GM12878 (cell line): ENCODE measurements around the gene ZNF148. TPM values are rescaled to one million over a fixed set of nuclear protein-coding genes. Genes with fewer than 3 reads are reported as not detected.

Experiments
- ATAC-seq: fragments of 200-7000 bp; cut with Tn5 transposase; 3 replicates; pipeline ENCODE4 v1.9.1; 2020; ENCODE audit warnings: mild to moderate bottlenecking, moderate library complexity
- BruUV-seq: library from RNA; stranded (reverse); fragments of 400-500 nt; replicated peaks from 2 replicates; lab custom pipeline; 2021; lab: Mats Ljungman, UMichigan
- CTCF ChIA-PET: fragments of 300-600 bp; sonication (Branson Sonifier 250); formaldehyde crosslinking; extraction: SDS; loops from one replicate; lab custom pipeline; 2021; ENCODE audit warnings: inconsistent platforms; lab: Yijun Ruan, JAX
- POLR2A ChIA-PET: fragments of 350-600 bp; formaldehyde crosslinking; extraction: SDS; loops from one replicate; lab custom pipeline; 2021; ENCODE audit warnings: inconsistent platforms; lab: Charles Lee
- RAD21 ChIA-PET: fragments of 300-600 bp; sonication (Branson Sonifier 250); formaldehyde crosslinking; loops from one replicate; lab custom pipeline; 2023; ENCODE audit warnings: antibody characterized with exemption; ENCODE audit not compliant: unreplicated experiment; lab: Charles Lee
- SMC1A ChIA-PET: fragments of 300-600 bp; sonication (Branson Sonifier 250); formaldehyde crosslinking; loops from one replicate; lab custom pipeline; 2023; ENCODE audit not compliant: unreplicated experiment, uncharacterized antibody; lab: Charles Lee
- DNase-seq: peaks from one replicate; pipeline ENCODE4 v3.0.0-alpha.2; 2011; ENCODE audit warnings: low read depth, low spot score
- FAIRE-seq: peaks from 3 replicates; lab custom pipeline; 2011; peaks lifted over from hg19 to GRCh38; lab: Jason Lieb, UNC
- H2AFZ ChIP-seq: 2 replicates; pipeline ENCODE4 v1.6.0; 2011; ENCODE audit warnings: low read depth, low read length, control low read depth; ENCODE audit not compliant: control insufficient read depth
- H3K27ac ChIP-seq: 2 replicates; pipeline ENCODE4 v1.5.1; 2011; ENCODE audit warnings: control low read depth; ENCODE audit not compliant: control insufficient read depth, insufficient read depth
- H3K27me3 ChIP-seq, 2 experiments: replicated peaks in 1 of 2; 2 replicates each; pipeline versions ENCODE4 v1.6.0 to v1.6.1; 2011; ENCODE audit warnings: low read length in 1 of 2; ENCODE audit not compliant: control insufficient read depth in 2 of 2, insufficient read depth in 2 of 2
- H3K36me3 ChIP-seq, 2 experiments: 2 replicates each; pipeline ENCODE4 v1.5.1; 2011; ENCODE audit warnings: low read length in 1 of 2; ENCODE audit not compliant: control insufficient read depth in 2 of 2, insufficient read depth in 2 of 2
- H3K4me1 ChIP-seq: 2 replicates; pipeline ENCODE4 v1.6.1; 2011; ENCODE audit warnings: mild to moderate bottlenecking, low read length, moderate library complexity, mixed read lengths; ENCODE audit not compliant: control insufficient read depth, insufficient read depth
- H3K4me2 ChIP-seq: 2 replicates; pipeline ENCODE4 v1.6.0; 2011; ENCODE audit warnings: control low read depth; ENCODE audit not compliant: control insufficient read depth, insufficient read depth
- H3K4me3 ChIP-seq: fragments of 200-600 bp; sonication (generic); 2 replicates; pipeline ENCODE4 v1.5.1; 2016
- H3K79me2 ChIP-seq: 2 replicates; pipeline ENCODE4 v1.6.0; 2011; ENCODE audit warnings: low read length; ENCODE audit not compliant: control insufficient read depth, insufficient read depth
- H3K9ac ChIP-seq: 2 replicates; pipeline ENCODE4 v1.8.0; 2011; ENCODE audit warnings: low read length, control low read depth, mixed read lengths; ENCODE audit not compliant: control insufficient read depth, insufficient read depth
- H3K9me3 ChIP-seq: replicated peaks from 3 replicates; pipeline ENCODE4 v1.5.1; 2011; ENCODE audit warnings: mild to moderate bottlenecking, low read length; ENCODE audit not compliant: control insufficient read depth, insufficient read depth
- H4K20me1 ChIP-seq: 2 replicates; pipeline ENCODE4 v1.6.0; 2011; ENCODE audit not compliant: control insufficient read depth, insufficient read depth
- CREB1 ChIP-seq: IDR thresholded peaks from 2 replicates; pipeline ENCODE4 v1.6.1; 2012; ENCODE audit warnings: low read depth, mild to moderate bottlenecking, inconsistent platforms
- CREM ChIP-seq: IDR thresholded peaks from 2 replicates; pipeline ENCODE4 v1.6.1; 2014; ENCODE audit warnings: antibody characterized with exemption, low read depth
- JUNB ChIP-seq: IDR thresholded peaks from 2 replicates; pipeline ENCODE4 v1.6.1; 2016; ENCODE audit warnings: antibody characterized with exemption, mild to moderate bottlenecking
- MLLT1 ChIP-seq: fragments of 450-650 bp; IDR thresholded peaks from 2 replicates; pipeline ENCODE4 v1.6.1; 2016; ENCODE audit warnings: mild to moderate bottlenecking
- NR2F1 ChIP-seq: fragments of 450-650 bp; conservative IDR thresholded peaks from 2 replicates; pipeline ENCODE4 v1.6.1; 2017; ENCODE audit warnings: mild to moderate bottlenecking
- PML ChIP-seq: IDR thresholded peaks from 2 replicates; pipeline ENCODE4 v1.6.1; 2012; ENCODE audit warnings: low read length, inconsistent platforms
- SMAD5 ChIP-seq: IDR thresholded peaks from 2 replicates; pipeline ENCODE4 v1.6.1; 2016; ENCODE audit warnings: antibody characterized with exemption, low read depth
- WGBS: methylation state at CpG from one replicate; pipeline ENCODE4 v1.1.6; 2016; ENCODE audit warnings: low lambda C conversion rate; ENCODE audit not compliant: insufficient replicate concordance, insufficient coverage; ENCODE audit errors: missing lambda C conversion rate; 5-methylcytosine and 5-hydroxymethylcytosine counted together
- in situ Hi-C: fragments of 300-500 bp; cut with MboI; formaldehyde crosslinking; loops from 9 replicates; pipeline ENCODE4 v1.14.3; 2018; ENCODE audit warnings: mixed read lengths
- intact Hi-C: fragments of 100-400 bp; cut with micrococcal nuclease; formaldehyde crosslinking; loops from one replicate; pipeline ENCODE4 v1.14.2; 2022; ENCODE audit not compliant: unreplicated experiment
- polyA plus RNA-seq, 11 experiments: library from polyadenylated mRNA; depleted of rRNA in 4 of 11; unstranded in 6 of 11; stranded (reverse) in 5 of 11; fragments of >200 nt; fragmentation: Nextera tagmentation in 4 of 11; fragmentation: Illumina TruSeq in 1 of 11; extraction: Ambion mirVana in 4 of 11; extraction: Trizol in 1 of 11; gene quantifications; 1 replicate in 1 of 11; 2 replicates in 10 of 11; pipeline versions ENCODE4 v1.2.1 to v1.2.3, GENCODE V29; 2011 to 2016; ENCODE audit warnings: inconsistent platforms in 2 of 11, missing spikeins in 2 of 11, low read depth in 1 of 11
- total RNA-seq, 4 experiments: library from RNA; depleted of rRNA in 3 of 4; stranded (reverse); fragments of >200 nt in 3 of 4; fragmentation: Illumina TruSeq in 1 of 4; extraction: Trizol in 1 of 4; gene quantifications; 2 replicates each; pipeline versions ENCODE4 v1.2.1 to v1.2.3, GENCODE V29; 2013 to 2021

The ZNF148 gene
- total and polyA plus RNA-seq, 10 of the 15 experiments (the other 5 are each of a cell fraction or from before 2014, with no cell fraction given) = 8.6 to 40.4 (median 26.7) TPM

- BruUV-seq = no TSS peak
- ChIA-PET SMC1A (no interaction called here), RAD21 (no interaction called here), CTCF (no interaction called here), POLR2A (interaction anchor here (0.6 kb wide), 1 partner anchor 18 kb away, joined by 3 read pairs; no protein-coding TSS in a partner anchor)
- Histone ChIP-seq H3K9me3 (peaks cover 21% of the 10 kb centered on the region), H3K27ac (no peak overlapping the region), H3K9ac (no peak overlapping the region), H3K79me2 (peaks cover 20% of the 10 kb centered on the region), H4K20me1 (no peaks in the 10 kb centered on the region), H3K4me3 (no peak overlapping the region), H3K4me1 (peaks cover 9% of the 10 kb centered on the region), H3K36me3 (peaks cover 0 to 19% of the 10 kb centered on the region in 2 experiments; a peak in 3 of 4 replicates), H3K27me3 (no peaks in the 10 kb centered on the region), H3K4me2 (no peak overlapping the region), H2AFZ (no peak overlapping the region)
- intact Hi-C loops (no loop called here), in situ Hi-C loops (no loop called here)
- no peak for ATAC-seq
- no peak for DNase-seq
- WGBS = 76% methylated on average over 6 of the region's 6 CpGs
- no peak for FAIRE-seq
- TF ChIP-seq CREM = 0 out of 2 replicates have a peak, but pooled peaks have one; percentile 11
- peak; percentile 27; the same call in 1 of the 2 replicates for TF ChIP-seq JUNB
- no peak for TF ChIP-seq SMAD5
Measured at GRCh38 chr3:125313060-125313635, 62.0 kb downstream of the ZNF148 start.

- ATAC-seq = peak; percentile 93
- Histone ChIP-seq H3K4me3 (peak overlapping the region; percentile 42), H3K9ac (no peak overlapping the region), H3K9me3 (peaks cover 18% of the 10 kb centered on the region), H3K4me2 (peak overlapping the region; percentile 75), H2AFZ (no peak overlapping the region), H4K20me1 (no peaks in the 10 kb centered on the region), H3K36me3 (peaks cover 1 to 19% of the 10 kb centered on the region in 2 experiments; a peak in 3 of 4 replicates), H3K79me2 (peaks cover 33% of the 10 kb centered on the region), H3K27me3 (no peaks in the 10 kb centered on the region), H3K4me1 (peaks cover 3% of the 10 kb centered on the region; the same call in 1 of the 2 replicates), H3K27ac (0 out of 2 replicates have a peak overlapping the region, but pooled peaks have one; percentile 6)
- no peak for TF ChIP-seq PML
- TF ChIP-seq CREM = peak; percentile 52
- TF ChIP-seq CREB1 = 0 out of 2 replicates have a peak, but pooled peaks have one; percentile 28
- 0 out of 2 replicates have a peak, but pooled peaks have one; percentile 14 for TF ChIP-seq NR2F1
- TF ChIP-seq MLLT1 = peak; percentile 82
- ChIA-PET CTCF (interaction anchor here (0.8 to 1.6 kb wide), 8 partner anchors 10 to 274 kb away, joined by 3 to 5 read pairs (median 3); no protein-coding TSS in a partner anchor), SMC1A (interaction anchor here (0.6 to 2.3 kb wide), 14 partner anchors 9 to 382 kb away, joined by 3 to 25 read pairs (median 4); no protein-coding TSS in a partner anchor), POLR2A (interaction anchor here (0.7 to 1.8 kb wide), 4 partner anchors 9 to 46 kb away, joined by 3 to 7 read pairs (median 5); no protein-coding TSS in a partner anchor), RAD21 (interaction anchor here (0.8 to 1.5 kb wide), 5 partner anchors 46 to 316 kb away, joined by 3 to 8 read pairs (median 3); partner anchors contain the start of gene ZNF148)
- BruUV-seq = no TSS peak
- in situ Hi-C loops (no loop called here), intact Hi-C loops (no loop called here)
- WGBS = 10% methylated on average over 5 of the region's 5 CpGs
- FAIRE-seq = peak; percentile 13
- peak; percentile 33 for DNase-seq
Measured at GRCh38 chr3:125310623-125311081, 64.5 kb downstream of the ZNF148 start.
